KOPT-K1 (cell line): ENCODE results near the gene TNNI3.
A peak's percentile ranks its signal among the peaks of the same experiment; 100 is the strongest.

Experiments used
- H3K27ac ChIP-seq: fragments of 200-600 bp; sonication (generic); 2 replicates; pipeline ENCODE4 v1.5.1; 2016; ENCODE audit warnings: antibody characterized with exemption, mild to moderate bottlenecking, low read depth, low read length; ENCODE audit not compliant: poor library complexity, severe bottlenecking
- H3K36me3 ChIP-seq: fragments of 200-600 bp; sonication (generic); 2 replicates; pipeline ENCODE4 v1.5.1; 2017; ENCODE audit warnings: antibody characterized with exemption, mild to moderate bottlenecking, low read length, moderate library complexity; ENCODE audit not compliant: insufficient read depth
- H3K9me3 ChIP-seq: fragments of 200-600 bp; sonication (generic); 2 replicates; pipeline ENCODE4 v1.5.1; 2017; ENCODE audit warnings: antibody characterized with exemption, low read length, mild to moderate bottlenecking; ENCODE audit not compliant: insufficient read depth, poor library complexity, severe bottlenecking

Gene TNNI3

DNA sequence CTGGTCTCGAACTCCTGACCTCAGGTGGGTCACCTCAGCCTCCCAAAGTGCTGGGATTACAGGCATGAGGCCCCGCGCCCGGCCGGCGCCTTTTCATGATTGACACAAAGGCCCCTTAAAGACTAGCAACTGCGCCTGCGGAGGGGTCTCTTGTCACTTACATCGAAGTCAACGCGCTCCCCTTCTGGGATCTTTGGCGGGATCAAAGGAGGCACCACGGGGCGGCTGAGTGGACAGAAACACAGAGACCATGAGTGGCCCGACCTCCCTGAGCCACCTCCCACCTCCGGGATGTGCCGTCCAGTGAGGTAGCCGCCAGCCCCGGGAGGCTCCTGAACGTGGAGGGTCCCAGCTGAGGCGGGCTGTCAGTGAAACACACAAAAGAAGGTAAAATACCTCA, 15.8 kb downstream of the TNNI3 start:
- no peaks in the 10 kb centered on the region for H3K9me3 ChIP-seq
- H3K27ac ChIP-seq, result no peak overlapping the region

GRCh38 chr19:55137915-55138314, 19.6 kb downstream of the TNNI3 start:
- no peaks in the 10 kb centered on the region for H3K9me3 ChIP-seq

More for the DNA sequence above, 15.8 kb downstream of the TNNI3 start:
- H3K36me3 ChIP-seq, result no peaks in the 10 kb centered on the region

DNA sequence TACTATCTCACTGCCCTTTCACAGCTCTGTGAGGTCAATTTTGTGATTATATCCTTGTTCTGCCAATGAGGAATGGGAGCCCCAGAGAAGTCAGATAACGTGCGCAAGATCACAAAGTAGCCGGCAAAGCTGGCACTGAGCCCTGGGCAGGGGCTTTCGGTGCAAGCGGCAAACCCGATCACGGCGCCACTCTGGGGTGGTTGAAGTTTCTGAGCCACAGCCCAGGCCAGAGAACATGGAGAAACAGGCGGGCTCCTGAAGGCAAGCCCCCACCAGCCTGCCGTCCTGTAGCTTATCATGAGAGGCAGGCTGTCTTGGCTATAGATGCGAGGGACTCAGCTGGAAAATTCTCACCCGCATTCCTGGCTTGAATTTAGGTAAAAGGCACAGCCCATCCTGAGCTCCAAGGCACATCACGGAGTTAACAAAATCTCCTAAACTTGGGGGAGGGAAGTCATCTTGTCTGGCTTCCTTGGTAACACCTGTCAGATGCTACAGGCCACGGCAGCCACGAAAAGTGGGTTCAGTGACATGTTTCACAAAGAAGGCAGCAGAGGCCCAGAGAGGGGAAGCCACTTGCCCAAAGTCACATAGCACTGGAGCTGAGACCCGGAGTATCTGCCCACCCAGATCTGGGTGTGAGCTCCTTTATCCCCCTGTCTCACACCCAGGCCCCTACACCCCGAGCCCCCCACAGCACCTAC, 21.0 kb downstream of the TNNI3 start:
- H3K36me3 ChIP-seq, result no peaks in the 10 kb centered on the region
- no peak overlapping the region for H3K27ac ChIP-seq
- no peaks in the 10 kb centered on the region for H3K9me3 ChIP-seq

More at GRCh38 chr19:55137915-55138314, 19.6 kb downstream of the TNNI3 start:
- Histone ChIP-seq H3K27ac (no peak overlapping the region), H3K36me3 (no peaks in the 10 kb centered on the region)

GRCh38 chr19:55134736-55135135, 22.8 kb downstream of the TNNI3 start:
- no peak overlapping the region for H3K27ac ChIP-seq

DNA sequence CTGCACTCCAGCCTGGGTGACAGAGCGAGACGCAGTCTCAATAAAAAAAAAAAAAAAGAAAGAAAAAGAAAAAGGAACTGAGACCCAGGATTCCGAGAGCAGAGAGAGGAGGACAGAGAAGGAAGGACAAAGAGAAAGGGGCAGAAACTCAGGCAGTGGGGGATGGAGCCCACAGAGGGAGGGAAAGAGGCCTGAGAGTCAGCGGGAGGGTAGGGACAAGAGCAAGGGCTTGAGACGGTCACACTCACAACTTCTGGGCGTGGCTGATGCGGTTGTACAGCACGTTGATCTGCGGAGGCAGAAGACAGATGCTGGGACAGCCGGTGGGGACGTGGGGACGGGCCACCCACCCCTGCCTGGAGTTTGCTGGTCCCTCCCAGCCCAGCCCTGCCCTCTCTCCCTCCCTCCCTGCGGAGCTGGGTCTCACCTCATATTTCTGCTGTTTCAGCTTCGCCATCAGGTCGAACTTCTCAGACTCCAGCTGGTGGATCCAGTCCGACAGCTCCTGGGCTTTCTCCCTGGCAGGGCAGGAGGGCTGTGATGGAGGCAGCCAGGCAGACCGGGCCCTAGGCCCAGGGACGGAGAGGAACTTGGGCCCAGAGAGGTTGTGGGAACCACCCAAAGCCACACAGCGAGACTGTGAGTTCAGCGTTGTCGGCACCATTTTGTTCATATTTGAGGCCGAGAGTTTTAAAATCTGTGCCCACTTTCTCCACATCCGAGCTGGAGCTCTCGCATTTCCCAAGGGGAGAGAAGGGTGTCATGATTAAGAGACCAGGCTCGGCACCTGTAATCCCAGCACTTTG, 23.7 kb downstream of the TNNI3 start:
- Histone ChIP-seq H3K27ac (no peak overlapping the region), H3K36me3 (no peaks in the 10 kb centered on the region), H3K9me3 (no peaks in the 10 kb centered on the region)

More at GRCh38 chr19:55134736-55135135, 22.8 kb downstream of the TNNI3 start:
- Histone ChIP-seq H3K9me3 (no peaks in the 10 kb centered on the region), H3K36me3 (no peaks in the 10 kb centered on the region)

GRCh38 chr19:55132453-55133129, 24.9 kb downstream of the TNNI3 start:
- Histone ChIP-seq H3K9me3 (no peaks in the 10 kb centered on the region), H3K27ac (no peak overlapping the region), H3K36me3 (no peaks in the 10 kb centered on the region)

GRCh38 chr19:55131421-55131820, 26.1 kb downstream of the TNNI3 start:
- H3K36me3 ChIP-seq, result no peaks in the 10 kb centered on the region
- H3K27ac ChIP-seq, result no peak overlapping the region
- H3K9me3 ChIP-seq, result no peaks in the 10 kb centered on the region

DNA sequence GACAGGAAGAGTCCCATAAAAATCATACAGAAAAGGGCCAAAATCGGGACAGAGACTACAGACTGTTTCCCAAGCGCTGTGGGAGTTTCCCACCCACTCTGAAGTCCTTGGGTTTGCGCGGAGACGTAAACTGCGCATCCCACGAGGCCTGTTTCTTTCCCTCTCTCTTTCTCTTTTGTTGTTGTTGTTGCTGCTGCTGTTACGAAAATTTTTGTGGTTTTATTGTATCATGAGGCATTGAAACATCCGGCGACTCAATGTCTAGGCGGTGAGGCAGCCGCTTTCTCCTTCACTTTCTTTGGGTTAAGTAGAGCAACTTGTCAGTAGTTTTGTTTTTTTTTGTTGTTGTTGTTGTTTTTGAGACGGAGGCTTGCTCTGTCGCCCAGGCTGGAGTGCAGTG, 38.5 kb downstream of the TNNI3 start:
- Histone ChIP-seq H3K9me3 (no peaks in the 10 kb centered on the region), H3K36me3 (no peaks in the 10 kb centered on the region), H3K27ac (no peak overlapping the region)

DNA sequence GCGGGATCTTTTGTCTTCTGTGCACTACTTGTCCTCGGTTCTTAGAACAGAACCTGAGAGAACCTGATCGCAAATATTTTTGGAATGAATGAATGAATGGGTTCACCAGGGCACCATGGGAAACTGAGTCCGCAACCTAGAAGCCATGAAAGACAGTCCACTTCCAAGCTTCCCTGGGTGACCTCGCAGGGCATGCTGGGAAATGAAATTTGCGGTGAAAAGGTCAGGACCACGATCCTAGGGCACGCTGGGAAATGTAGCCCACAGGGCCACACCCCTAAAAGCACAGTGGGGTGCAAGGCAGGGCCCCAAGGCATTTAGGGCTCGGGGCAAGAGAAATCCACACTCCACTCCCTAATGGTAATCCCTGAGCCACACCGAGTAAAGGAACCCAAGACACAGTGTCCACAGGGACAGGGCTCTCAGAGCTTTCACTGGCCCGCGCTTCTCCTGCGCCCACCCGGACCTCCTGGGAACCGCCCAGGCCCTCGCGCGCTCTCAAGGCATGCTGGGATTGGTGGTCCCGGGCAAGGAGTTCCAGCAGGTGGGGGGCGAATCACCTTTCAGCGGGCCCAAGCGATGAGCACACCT, 39.0 kb downstream of the TNNI3 start:
- Histone ChIP-seq H3K27ac (peak overlapping the region; percentile 52), H3K36me3 (no peaks in the 10 kb centered on the region), H3K9me3 (no peaks in the 10 kb centered on the region)

- H3K9me3 ChIP-seq, result no peaks in the 10 kb centered on the region
- H3K36me3 ChIP-seq, result peaks cover 5% of the 10 kb centered on the region; the same call in 1 of the 2 replicates
- peak overlapping the region; percentile 52 for H3K27ac ChIP-seq
Observed at GRCh38 chr19:55117663-55118391, 39.7 kb downstream of the TNNI3 start.

- Histone ChIP-seq H3K36me3 (peaks cover 12% of the 10 kb centered on the region; the same call in 1 of the 2 replicates), H3K27ac (peak within 1 kb of the TSS; percentile 75), H3K9me3 (no peaks in the 10 kb centered on the region)
Observed at GRCh38 chr19:55116859-55117662, 40.5 kb downstream of the TNNI3 start, which contains the start of gene PPP1R12C. PPP1R12C (minus strand) TSS chr19:55117637; CDS start chr19:55117543, 94 bp downstream.

GRCh38 chr19:55116232-55116858, 41.2 kb downstream of the TNNI3 start:
- H3K36me3 ChIP-seq, result peaks cover 18% of the 10 kb centered on the region; the same call in 1 of the 2 replicates
- peak overlapping the region; percentile 75 for H3K27ac ChIP-seq
- H3K9me3 ChIP-seq, result no peaks in the 10 kb centered on the region

GRCh38 chr19:55115446-55116065, 42.0 kb downstream of the TNNI3 start:
- H3K36me3 ChIP-seq, result peaks cover 26% of the 10 kb centered on the region; the same call in 1 of the 2 replicates

More at GRCh38 chr19:55115446-55116065, 42.0 kb downstream of the TNNI3 start:
- H3K27ac ChIP-seq, result peak overlapping the region; percentile 75
- H3K9me3 ChIP-seq, result no peaks in the 10 kb centered on the region
